ENCODE results near the gene POLN. TPM values are rescaled to one million over a fixed set of nuclear protein-coding genes. Genes with fewer than 3 reads are reported as not detected.

The POLN gene
- total RNA-seq, 1 experiment from 2014 or later: 3.5 TPM

- TF ChIP-seq KAT7 (CRISPR knock-in tag; IDR thresholded peaks at IDR 0.05; ENCODE audit: borderline replicate concordance): no peak
Observed at GRCh38 chr4:2042947-2043395, 198.9 kb downstream of the POLN start (continued).

DNA sequence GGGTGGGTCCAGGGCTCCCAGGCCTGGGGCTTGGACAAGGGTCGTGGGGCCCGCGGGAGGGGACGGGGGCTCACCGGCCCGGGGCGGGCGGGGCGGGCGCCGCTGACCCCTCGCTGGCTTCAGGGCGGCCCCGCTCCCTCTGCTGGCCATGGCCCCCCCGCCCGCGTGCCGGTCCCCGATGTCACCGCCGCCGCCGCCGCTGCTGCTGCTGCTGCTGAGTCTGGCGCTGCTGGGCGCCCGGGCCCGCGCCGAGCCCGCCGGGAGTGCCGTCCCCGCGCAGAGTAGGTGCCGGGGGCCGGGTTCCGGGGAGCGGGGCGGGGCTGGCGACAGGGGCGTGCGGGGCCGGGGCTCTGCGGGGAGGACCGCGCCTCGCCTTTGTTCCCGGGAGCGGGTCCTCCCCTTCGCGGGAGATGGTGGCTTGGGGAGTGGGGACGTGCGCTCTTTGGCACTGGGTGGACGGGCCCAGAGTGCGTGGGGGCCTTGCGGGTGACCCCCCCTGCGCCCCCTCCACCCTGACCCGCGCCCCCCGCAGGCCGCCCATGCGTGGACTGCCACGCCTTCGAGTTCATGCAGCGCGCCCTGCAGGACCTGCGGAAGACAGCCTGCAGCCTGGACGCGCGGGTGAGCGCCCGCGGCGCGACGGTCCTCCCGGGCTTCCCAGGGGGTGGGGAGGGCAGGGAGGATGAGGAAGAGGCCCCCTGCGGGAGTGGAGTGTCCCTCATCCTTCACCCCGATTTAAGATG lies 199.5 kb downstream of the POLN start:
- Mint-ChIP-seq H3K9me3 (no peaks in the 10 kb centered on the region), H3K36me3 (no peaks in the 10 kb centered on the region), H3K27me3 (ENCODE audit: low read depth) (peaks cover 61% of the 10 kb centered on the region), H3K27ac (no peak overlapping the region), H3K4me1 (no peaks in the 10 kb centered on the region), H3K4me3 (peak overlapping the region; percentile 67)
- POLR2A ChIA-PET: no interaction called here
- DNase-seq (ENCODE audit: low spot score): no peak
- TF ChIP-seq ZNF121 (CRISPR knock-in tag; IDR thresholded peaks at IDR 0.05): no peak
- no peak for TF ChIP-seq ZNF138 (CRISPR knock-in tag; conservative IDR thresholded peaks at IDR 0.05)
- no peak for TF ChIP-seq TCF7 (CRISPR knock-in tag; IDR thresholded peaks at IDR 0.05; ENCODE audit: low read depth)
- peak; percentile 5 for ATAC-seq
- CTCF ChIA-PET: interaction anchor here (0.6 to 1.6 kb wide), 7 partner anchors 11 to 178 kb away, joined by 3 to 6 read pairs (median 3); partner anchors contain the start of gene NELFA

- no peaks in the 10 kb centered on the region for H3K36me3 Mint-ChIP-seq
- POLR2A ChIA-PET: no interaction called here
- H3K27ac Mint-ChIP-seq: no peak overlapping the region
- peak; percentile 84 for ATAC-seq
- no peaks in the 10 kb centered on the region for H3K4me1 Mint-ChIP-seq
- H3K27me3 Mint-ChIP-seq (ENCODE audit: low read depth): peaks cover 69% of the 10 kb centered on the region
- H3K9me3 Mint-ChIP-seq: no peaks in the 10 kb centered on the region
- peak overlapping the region; percentile 75 for H3K4me3 Mint-ChIP-seq
- CTCF ChIA-PET: interaction anchor here (0.6 to 1.6 kb wide), 7 partner anchors 10 to 179 kb away, joined by 3 to 6 read pairs (median 3); partner anchors contain the start of gene NELFA
- peak; percentile 95 for DNase-seq (ENCODE audit: low spot score)
- TF ChIP-seq, protein P1, sequence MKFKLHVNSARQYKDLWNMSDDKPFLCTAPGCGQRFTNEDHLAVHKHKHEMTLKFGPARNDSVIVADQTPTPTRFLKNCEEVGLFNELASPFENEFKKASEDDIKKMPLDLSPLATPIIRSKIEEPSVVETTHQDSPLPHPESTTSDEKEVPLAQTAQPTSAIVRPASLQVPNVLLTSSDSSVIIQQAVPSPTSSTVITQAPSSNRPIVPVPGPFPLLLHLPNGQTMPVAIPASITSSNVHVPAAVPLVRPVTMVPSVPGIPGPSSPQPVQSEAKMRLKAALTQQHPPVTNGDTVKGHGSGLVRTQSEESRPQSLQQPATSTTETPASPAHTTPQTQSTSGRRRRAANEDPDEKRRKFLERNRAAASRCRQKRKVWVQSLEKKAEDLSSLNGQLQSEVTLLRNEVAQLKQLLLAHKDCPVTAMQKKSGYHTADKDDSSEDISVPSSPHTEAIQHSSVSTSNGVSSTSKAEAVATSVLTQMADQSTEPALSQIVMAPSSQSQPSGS (CRISPR knock-in tag; IDR thresholded peaks at IDR 0.05; ENCODE audit: borderline replicate concordance, low read depth): no peak
- TF ChIP-seq, protein P2, sequence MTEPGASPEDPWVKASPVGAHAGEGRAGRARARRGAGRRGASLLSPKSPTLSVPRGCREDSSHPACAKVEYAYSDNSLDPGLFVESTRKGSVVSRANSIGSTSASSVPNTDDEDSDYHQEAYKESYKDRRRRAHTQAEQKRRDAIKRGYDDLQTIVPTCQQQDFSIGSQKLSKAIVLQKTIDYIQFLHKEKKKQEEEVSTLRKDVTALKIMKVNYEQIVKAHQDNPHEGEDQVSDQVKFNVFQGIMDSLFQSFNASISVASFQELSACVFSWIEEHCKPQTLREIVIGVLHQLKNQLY (CRISPR knock-in tag; IDR thresholded peaks at IDR 0.05): no peak
- TF ChIP-seq NFATC4 (CRISPR knock-in tag; IDR thresholded peaks at IDR 0.05) (no peak), SMAD4 (CRISPR knock-in tag; IDR thresholded peaks at IDR 0.05) (no peak), ZNF416 (CRISPR knock-in tag; IDR thresholded peaks at IDR 0.05) (no peak), SMAD3 (CRISPR knock-in tag; IDR thresholded peaks at IDR 0.05; ENCODE audit: borderline replicate concordance) (no peak), TEAD1 (CRISPR knock-in tag; IDR thresholded peaks at IDR 0.05) (no peak), SOX15 (CRISPR knock-in tag; IDR thresholded peaks at IDR 0.05) (no peak), ZNF396 (CRISPR knock-in tag; IDR thresholded peaks at IDR 0.05; ENCODE audit: borderline replicate concordance) (no peak), EMX1 (CRISPR knock-in tag; IDR thresholded peaks at IDR 0.05) (no peak), SP1 (CRISPR knock-in tag; conservative IDR thresholded peaks at IDR 0.05) (no peak), PRRX2 (CRISPR knock-in tag; IDR thresholded peaks at IDR 0.05) (no peak), CTCF (IDR thresholded peaks at IDR 0.05) (no peak), GTF2I (CRISPR knock-in tag; conservative IDR thresholded peaks at IDR 0.05) (peak; percentile 85; the same call in 1 of the 2 replicates), GRHL2 (CRISPR knock-in tag; IDR thresholded peaks at IDR 0.05; ENCODE audit: insufficient replicate concordance, severe bottlenecking) (no peak), NR1H2 (CRISPR knock-in tag; IDR thresholded peaks at IDR 0.05) (no peak), GABPB1 (CRISPR knock-in tag; IDR thresholded peaks at IDR 0.05) (no peak), ZNF232 (CRISPR knock-in tag; IDR thresholded peaks at IDR 0.05) (0 out of 2 replicates have a peak, but pooled peaks have one; percentile 32), NFYB (CRISPR knock-in tag; conservative IDR thresholded peaks at IDR 0.05; ENCODE audit: low read depth) (no peak), ETV6 (CRISPR knock-in tag; IDR thresholded peaks at IDR 0.05) (peak; percentile 84), HMGA2 (CRISPR knock-in tag; IDR thresholded peaks at IDR 0.05) (no peak)
- TF ChIP-seq, protein P3, sequence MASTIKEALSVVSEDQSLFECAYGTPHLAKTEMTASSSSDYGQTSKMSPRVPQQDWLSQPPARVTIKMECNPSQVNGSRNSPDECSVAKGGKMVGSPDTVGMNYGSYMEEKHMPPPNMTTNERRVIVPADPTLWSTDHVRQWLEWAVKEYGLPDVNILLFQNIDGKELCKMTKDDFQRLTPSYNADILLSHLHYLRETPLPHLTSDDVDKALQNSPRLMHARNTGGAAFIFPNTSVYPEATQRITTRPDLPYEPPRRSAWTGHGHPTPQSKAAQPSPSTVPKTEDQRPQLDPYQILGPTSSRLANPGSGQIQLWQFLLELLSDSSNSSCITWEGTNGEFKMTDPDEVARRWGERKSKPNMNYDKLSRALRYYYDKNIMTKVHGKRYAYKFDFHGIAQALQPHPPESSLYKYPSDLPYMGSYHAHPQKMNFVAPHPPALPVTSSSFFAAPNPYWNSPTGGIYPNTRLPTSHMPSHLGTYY (CRISPR knock-in tag; IDR thresholded peaks at IDR 0.05): no peak
- TF ChIP-seq, protein P4, sequence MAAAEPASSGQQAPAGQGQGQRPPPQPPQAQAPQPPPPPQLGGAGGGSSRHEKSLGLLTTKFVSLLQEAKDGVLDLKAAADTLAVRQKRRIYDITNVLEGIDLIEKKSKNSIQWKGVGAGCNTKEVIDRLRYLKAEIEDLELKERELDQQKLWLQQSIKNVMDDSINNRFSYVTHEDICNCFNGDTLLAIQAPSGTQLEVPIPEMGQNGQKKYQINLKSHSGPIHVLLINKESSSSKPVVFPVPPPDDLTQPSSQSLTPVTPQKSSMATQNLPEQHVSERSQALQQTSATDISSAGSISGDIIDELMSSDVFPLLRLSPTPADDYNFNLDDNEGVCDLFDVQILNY (CRISPR knock-in tag; IDR thresholded peaks at IDR 0.05): peak; percentile 75; the same call in 1 of the 2 replicates
Observed at GRCh38 chr4:2041239-2042130, 200.4 kb downstream of the POLN start.

Data from WTC11 (cell line).